Measurements from ENCODE around the gene KATNB1. TPM values are rescaled to one million over a fixed set of nuclear protein-coding genes. Genes with fewer than 3 reads are reported as not detected.

KATNB1 gene
- total RNA-seq, 4 donors from 2014 or later, result 17.7 to 27.1 (median 21.7) TPM

DNA sequence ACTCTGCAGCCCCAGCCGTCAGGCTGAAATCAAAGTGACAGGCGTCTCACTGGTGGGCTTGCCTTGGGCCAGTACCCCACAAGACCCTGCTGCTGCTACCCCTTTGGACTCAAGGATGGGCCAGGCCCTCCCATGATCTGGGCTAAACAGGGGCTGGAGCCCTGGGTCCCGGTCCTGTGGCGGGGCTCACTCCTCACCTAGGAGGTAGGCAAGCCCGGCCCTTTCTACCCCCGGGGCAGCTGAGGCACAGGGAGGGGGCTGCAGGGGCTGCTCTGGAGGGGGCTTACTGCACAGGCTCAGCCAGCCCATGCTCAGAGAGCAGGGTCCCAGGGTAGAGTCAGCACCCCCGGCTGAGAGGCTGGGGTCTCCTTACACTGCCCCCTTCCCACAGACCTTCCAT, 23.6 kb downstream of the KATNB1 start:
- TF ChIP-seq POLR2A (IDR thresholded peaks at IDR 0.05), result no peak
- TF ChIP-seq, protein P1, sequence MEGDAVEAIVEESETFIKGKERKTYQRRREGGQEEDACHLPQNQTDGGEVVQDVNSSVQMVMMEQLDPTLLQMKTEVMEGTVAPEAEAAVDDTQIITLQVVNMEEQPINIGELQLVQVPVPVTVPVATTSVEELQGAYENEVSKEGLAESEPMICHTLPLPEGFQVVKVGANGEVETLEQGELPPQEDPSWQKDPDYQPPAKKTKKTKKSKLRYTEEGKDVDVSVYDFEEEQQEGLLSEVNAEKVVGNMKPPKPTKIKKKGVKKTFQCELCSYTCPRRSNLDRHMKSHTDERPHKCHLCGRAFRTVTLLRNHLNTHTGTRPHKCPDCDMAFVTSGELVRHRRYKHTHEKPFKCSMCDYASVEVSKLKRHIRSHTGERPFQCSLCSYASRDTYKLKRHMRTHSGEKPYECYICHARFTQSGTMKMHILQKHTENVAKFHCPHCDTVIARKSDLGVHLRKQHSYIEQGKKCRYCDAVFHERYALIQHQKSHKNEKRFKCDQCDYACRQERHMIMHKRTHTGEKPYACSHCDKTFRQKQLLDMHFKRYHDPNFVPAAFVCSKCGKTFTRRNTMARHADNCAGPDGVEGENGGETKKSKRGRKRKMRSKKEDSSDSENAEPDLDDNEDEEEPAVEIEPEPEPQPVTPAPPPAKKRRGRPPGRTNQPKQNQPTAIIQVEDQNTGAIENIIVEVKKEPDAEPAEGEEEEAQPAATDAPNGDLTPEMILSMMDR (IDR thresholded peaks at IDR 0.05), result no peak
- Histone ChIP-seq H3K27ac (no peak overlapping the region), H3K4me1 (no peaks in the 10 kb centered on the region), H3K27me3 (no peaks in the 10 kb centered on the region), H3K4me3 (no peak overlapping the region), H3K9me3 (no peaks in the 10 kb centered on the region), H3K36me3 (peaks cover 0 to 40% (median 0%) of the 10 kb centered on the region in 3 donors)
- no peak for DNase-seq

GRCh38 chr16:57759541-57760356, 24.2 kb downstream of the KATNB1 start:
- Histone ChIP-seq H3K9me3 (no peaks in the 10 kb centered on the region), H3K27me3 (no peaks in the 10 kb centered on the region), H3K36me3 (peaks cover 0 to 45% (median 0%) of the 10 kb centered on the region in 3 donors), H3K27ac (no peak overlapping the region), H3K4me3 (no peak overlapping the region), H3K4me1 (no peaks in the 10 kb centered on the region)
- no peak for DNase-seq
- TF ChIP-seq POLR2A (IDR thresholded peaks at IDR 0.05), result no peak
- TF ChIP-seq, protein P1 (IDR thresholded peaks at IDR 0.05), result no peak

DNA sequence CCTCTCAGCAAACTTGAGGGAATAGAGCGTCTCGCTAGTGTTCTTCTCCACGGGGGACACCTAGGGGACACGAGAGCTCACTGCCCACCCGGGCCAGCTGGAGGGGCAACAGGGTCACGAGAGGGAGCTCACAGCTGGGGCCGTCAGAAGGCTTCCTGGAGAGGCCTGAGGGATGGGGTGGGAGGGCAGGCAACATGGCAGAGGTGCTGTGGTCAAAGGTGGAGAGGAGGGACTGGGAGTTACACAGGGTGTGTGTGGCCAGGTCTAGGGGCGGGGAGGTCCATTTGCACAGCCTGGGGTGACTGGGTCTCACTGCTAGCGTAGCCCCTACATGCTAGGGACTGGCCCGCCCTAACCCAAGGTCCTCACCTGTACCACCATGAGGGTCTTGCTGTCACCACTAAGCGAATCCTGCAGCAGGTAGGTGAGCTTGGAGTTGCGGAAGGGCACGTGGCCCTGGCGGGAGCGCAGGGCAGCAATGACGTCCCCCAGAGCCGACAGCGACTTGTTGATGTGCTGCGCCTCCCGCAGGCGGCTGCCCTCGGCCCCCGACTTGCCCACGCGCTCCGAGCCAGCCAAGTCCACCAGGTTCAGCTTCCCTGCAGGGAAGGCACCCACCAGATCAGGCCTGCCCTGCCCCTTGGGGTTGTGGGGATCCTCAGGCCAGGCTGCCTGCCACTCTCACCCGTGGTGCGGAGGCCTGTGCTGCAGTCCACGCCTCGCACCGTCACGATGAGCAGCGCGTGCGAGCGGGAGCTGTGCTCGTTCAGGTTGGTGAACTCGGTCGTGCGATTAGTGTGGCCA, 25.0 kb downstream of the KATNB1 start:
- no peak for TF ChIP-seq POLR2A (IDR thresholded peaks at IDR 0.05)
- TF ChIP-seq, protein P1 (IDR thresholded peaks at IDR 0.05), result no peak
- H3K4me3 ChIP-seq, result no peak overlapping the region
- DNase-seq, result no peak
- no peak overlapping the region for H3K27ac ChIP-seq
- no peaks in the 10 kb centered on the region for H3K27me3 ChIP-seq
- H3K4me1 ChIP-seq, result no peaks in the 10 kb centered on the region
- H3K36me3 ChIP-seq, result peaks cover 0 to 42% (median 0%) of the 10 kb centered on the region in 3 donors
- no peaks in the 10 kb centered on the region for H3K9me3 ChIP-seq

DNA sequence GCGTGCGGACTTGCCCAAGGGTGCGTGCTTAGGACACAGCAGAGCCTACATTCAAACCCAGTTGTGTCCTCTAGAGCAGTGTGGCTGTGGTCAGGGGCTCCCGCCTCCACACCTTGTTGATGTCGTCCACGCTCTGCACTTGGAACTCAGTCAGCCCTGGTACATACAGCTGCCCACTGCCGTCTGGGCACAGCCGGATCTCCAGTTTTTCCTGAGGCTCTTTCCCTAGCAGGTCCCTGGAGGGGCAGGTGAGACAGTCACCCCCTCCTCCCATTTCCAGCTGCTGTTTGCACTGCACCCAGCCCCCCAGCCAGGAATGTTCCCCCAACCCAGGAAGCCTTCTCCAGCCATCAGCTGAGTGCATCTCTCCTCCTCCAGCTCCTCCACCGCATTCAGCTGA, 25.7 kb downstream of the KATNB1 start:
- H3K36me3 ChIP-seq, result peaks cover 0 to 45% (median 0%) of the 10 kb centered on the region in 3 donors
- TF ChIP-seq, protein P1 (IDR thresholded peaks at IDR 0.05), result no peak
- no peak for DNase-seq
- no peak overlapping the region for H3K4me3 ChIP-seq
- no peaks in the 10 kb centered on the region for H3K27me3 ChIP-seq
- H3K9me3 ChIP-seq, result no peaks in the 10 kb centered on the region
- no peaks in the 10 kb centered on the region for H3K4me1 ChIP-seq
- no peak overlapping the region for H3K27ac ChIP-seq

GRCh38 chr16:57761957-57762356, 26.4 kb downstream of the KATNB1 start:
- Histone ChIP-seq H3K36me3 (peaks cover 0 to 46% (median 0%) of the 10 kb centered on the region in 3 donors), H3K4me1 (no peaks in the 10 kb centered on the region), H3K27me3 (no peaks in the 10 kb centered on the region), H3K4me3 (no peak overlapping the region), H3K27ac (no peak overlapping the region), H3K9me3 (no peaks in the 10 kb centered on the region)
- TF ChIP-seq POLR2A (IDR thresholded peaks at IDR 0.05), result no peak
- TF ChIP-seq, protein P1 (IDR thresholded peaks at IDR 0.05), result no peak
- no peak for DNase-seq
